SU-DHL-6 (cell line): ENCODE data around the gene PLEKHA7.

Source experiments
- CTCF ChIP-seq: fragments of 200-600 bp; sonication (generic); IDR thresholded peaks from one replicate; pipeline ENCODE4 v1.5.1; 2017; ENCODE audit warnings: antibody characterized with exemption, mild to moderate bottlenecking, low read length, moderate library complexity; ENCODE audit not compliant: insufficient read depth, poor library complexity, severe bottlenecking
- EZH2phosphoT487 ChIP-seq: fragments of 200-600 bp; sonication (generic), shearing (Covaris generic); conservative IDR thresholded peaks from 2 replicates; pipeline ENCODE4 v1.6.1; 2018; ENCODE audit warnings: mild to moderate bottlenecking, antibody characterized with exemption, low read length, moderate library complexity, mixed read lengths

DNA sequence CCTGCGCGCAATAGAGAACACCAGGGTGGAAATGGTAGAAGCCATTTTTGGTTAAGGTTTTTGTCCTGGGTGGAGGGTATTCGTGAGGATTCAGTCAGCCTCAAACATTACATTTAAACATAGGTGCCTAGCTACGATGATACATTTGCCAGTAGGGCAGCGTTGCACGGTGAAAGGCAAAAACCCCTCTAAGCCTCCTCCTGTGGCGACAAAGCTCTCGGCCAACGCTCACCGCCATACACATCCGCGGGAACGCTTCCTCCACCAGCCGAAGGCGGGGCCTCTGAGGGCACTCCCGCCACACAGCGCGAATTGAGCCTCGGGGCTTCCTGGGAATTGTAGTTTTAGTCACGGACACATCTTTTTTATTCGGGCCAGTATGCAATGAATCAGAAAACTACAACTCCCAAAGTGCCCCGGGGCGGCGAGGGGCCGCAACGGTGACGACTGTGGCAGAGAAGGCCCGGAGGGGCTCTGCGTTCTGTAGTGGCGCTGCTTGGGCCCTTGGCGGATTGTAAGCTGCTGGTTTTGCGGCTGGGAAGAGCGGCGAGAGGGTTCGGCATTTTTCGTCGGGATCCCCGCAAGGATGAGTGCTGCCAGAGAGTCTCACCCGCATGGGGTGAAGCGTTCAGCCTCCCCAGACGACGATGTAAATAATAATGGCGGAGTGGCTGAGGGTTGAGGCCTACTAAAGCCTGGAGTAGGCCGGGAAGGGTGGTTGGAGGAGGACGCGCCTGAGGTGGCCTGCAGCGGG lies 275.8 kb downstream of the PLEKHA7 start, which contains the start of gene C11orf58:
- no peak for TF ChIP-seq CTCF
- no peak for TF ChIP-seq EZH2phosphoT487
